ENCODE measurements around the gene SGO1. TPM values are rescaled to one million over a fixed set of nuclear protein-coding genes. Genes with fewer than 3 reads are reported as not detected.

SGO1 gene
- total RNA-seq, 1 experiment from 2014 or later = 34.3 TPM

- Mint-ChIP-seq H3K27ac (no peak overlapping the region), H3K27me3 (ENCODE audit: low read depth) (no peaks in the 10 kb centered on the region), H3K4me3 (no peak overlapping the region), H3K4me1 (no peaks in the 10 kb centered on the region), H3K9me3 (no peaks in the 10 kb centered on the region), H3K36me3 (no peaks in the 10 kb centered on the region)
- no peak for DNase-seq (ENCODE audit: low spot score)
- POLR2A ChIA-PET = no interaction called here
- CTCF ChIA-PET = no interaction called here
- no peak for ATAC-seq
- TF ChIP-seq SOX15 (CRISPR knock-in tag; IDR thresholded peaks at IDR 0.05) (no peak), ZSCAN18 (CRISPR knock-in tag; IDR thresholded peaks at IDR 0.05) (no peak), GABPB1 (CRISPR knock-in tag; IDR thresholded peaks at IDR 0.05) (no peak), FOXK1 (CRISPR knock-in tag; IDR thresholded peaks at IDR 0.05) (no peak), TCF7 (CRISPR knock-in tag; IDR thresholded peaks at IDR 0.05; ENCODE audit: low read depth) (no peak), ZNF512 (CRISPR knock-in tag; IDR thresholded peaks at IDR 0.05; ENCODE audit: borderline replicate concordance) (no peak), EMX1 (CRISPR knock-in tag; IDR thresholded peaks at IDR 0.05) (no peak), ZNF138 (CRISPR knock-in tag; conservative IDR thresholded peaks at IDR 0.05) (no peak), TP53 (CRISPR knock-in tag; IDR thresholded peaks at IDR 0.05) (no peak), ATF3 (CRISPR knock-in tag; conservative IDR thresholded peaks at IDR 0.05) (no peak), FOXP4 (CRISPR knock-in tag; IDR thresholded peaks at IDR 0.05) (no peak), NFATC4 (CRISPR knock-in tag; IDR thresholded peaks at IDR 0.05) (no peak), ZNF281 (CRISPR knock-in tag; IDR thresholded peaks at IDR 0.05) (no peak), KAT7 (CRISPR knock-in tag; IDR thresholded peaks at IDR 0.05; ENCODE audit: borderline replicate concordance) (no peak), ESRRA (CRISPR knock-in tag; IDR thresholded peaks at IDR 0.05; ENCODE audit: borderline replicate concordance) (no peak), ZNF219 (CRISPR knock-in tag; IDR thresholded peaks at IDR 0.05; ENCODE audit: borderline replicate concordance) (no peak), ZNF232 (CRISPR knock-in tag; IDR thresholded peaks at IDR 0.05) (no peak)
These were observed 55.9 kb downstream of the SGO1 start for GRCh38 chr3:20130106-20130505.

- Mint-ChIP-seq H3K4me1 (no peaks in the 10 kb centered on the region), H3K9me3 (no peaks in the 10 kb centered on the region), H3K27ac (no peak overlapping the region), H3K36me3 (no peaks in the 10 kb centered on the region), H3K27me3 (ENCODE audit: low read depth) (no peaks in the 10 kb centered on the region), H3K4me3 (no peak overlapping the region)
- DNase-seq (ENCODE audit: low spot score) = no peak
- ATAC-seq = no peak
- CTCF ChIA-PET = no interaction called here
- POLR2A ChIA-PET = no interaction called here
- TF ChIP-seq GABPB1 (CRISPR knock-in tag; IDR thresholded peaks at IDR 0.05) (no peak), E2F1 (CRISPR knock-in tag; IDR thresholded peaks at IDR 0.05) (no peak), ATF1 (CRISPR knock-in tag; IDR thresholded peaks at IDR 0.05) (no peak), AR (CRISPR knock-in tag; IDR thresholded peaks at IDR 0.05) (no peak), CTCF (IDR thresholded peaks at IDR 0.05) (no peak), ZNF232 (CRISPR knock-in tag; IDR thresholded peaks at IDR 0.05) (no peak), USF1 (CRISPR knock-in tag; IDR thresholded peaks at IDR 0.05) (no peak)
These were observed 57.6 kb downstream of the SGO1 start for GRCh38 chr3:20128358-20128757.
